Measurements from ENCODE around the gene FCF1. TPM values are rescaled to one million over a fixed set of nuclear protein-coding genes. Genes with fewer than 3 reads are reported as not detected.
A peak's percentile ranks its signal among the peaks of the same experiment; 100 is the strongest.
"Not testable (repeated sequence)": the region's sequence is repeated elsewhere in the genome, so short reads cannot be mapped to it uniquely, and the experiment has no call there.

The FCF1 gene
- total and polyA plus RNA-seq, 2 donors = 38.0 to 38.3 TPM

DNA sequence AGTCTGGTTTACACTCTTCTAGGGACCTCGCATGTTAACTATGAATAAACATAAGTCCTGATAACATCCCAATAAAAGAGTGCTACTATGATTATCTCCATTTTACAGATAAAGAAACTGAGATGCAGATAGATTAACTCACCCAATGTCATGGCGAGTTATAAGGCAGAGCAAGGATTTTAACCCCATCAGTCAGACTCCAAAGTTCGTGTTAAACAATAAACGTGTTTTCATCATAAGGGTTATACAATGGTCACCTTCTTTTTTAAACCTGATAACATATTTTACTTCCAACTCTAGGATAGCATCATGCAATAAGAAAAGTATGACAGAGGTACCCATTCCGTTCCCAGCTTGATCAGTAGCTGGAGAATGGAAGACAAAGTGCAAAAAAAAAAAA, 1.3 kb upstream of the FCF1 start:
- WGBS = 68% methylated on average over 5 of the region's 5 CpGs
- no peak overlapping the region for H3K4me3 ChIP-seq (ENCODE audit: low read depth, low read length)

DNA sequence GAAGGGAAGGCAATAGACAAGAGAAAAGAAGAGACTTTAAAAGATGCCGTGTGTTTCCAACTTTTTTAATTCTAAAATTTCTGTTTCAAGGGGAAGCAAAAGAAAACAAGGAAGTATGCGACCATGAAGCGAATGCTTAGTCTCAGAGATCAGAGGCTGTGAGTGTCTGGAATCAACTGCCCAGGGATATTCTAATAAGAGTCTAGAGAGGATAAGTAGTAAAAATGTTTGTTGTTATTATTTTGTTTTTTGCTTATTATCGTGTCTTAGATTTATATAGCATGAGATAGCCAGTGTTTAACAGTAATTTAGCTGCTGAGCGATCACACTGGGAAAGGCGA, 421 bp downstream of the FCF1 start:
- Histone ChIP-seq H3K36me3 (ENCODE audit: insufficient read depth) (peaks cover 6% of the 10 kb centered on the region), H3K4me3 (ENCODE audit: low read depth, low read length) (peak overlapping the region; percentile 70), H3K4me1 (ENCODE audit: insufficient read depth) (peaks cover 2% of the 10 kb centered on the region), H3K27ac (ENCODE audit: low read depth) (peak overlapping the region; percentile 61)
- WGBS = 12% methylated on average over 6 of the region's 6 CpGs
- DNase-seq (ENCODE audit: extremely low spot score) = no peak

More for the DNA sequence above, 1.3 kb upstream of the FCF1 start:
- Histone ChIP-seq H3K27ac (ENCODE audit: low read depth) (no peak overlapping the region), H3K36me3 (ENCODE audit: insufficient read depth) (no peaks in the 10 kb centered on the region), H3K4me1 (ENCODE audit: insufficient read depth) (peaks cover 2% of the 10 kb centered on the region)
- DNase-seq (ENCODE audit: extremely low spot score) = no peak

DNA sequence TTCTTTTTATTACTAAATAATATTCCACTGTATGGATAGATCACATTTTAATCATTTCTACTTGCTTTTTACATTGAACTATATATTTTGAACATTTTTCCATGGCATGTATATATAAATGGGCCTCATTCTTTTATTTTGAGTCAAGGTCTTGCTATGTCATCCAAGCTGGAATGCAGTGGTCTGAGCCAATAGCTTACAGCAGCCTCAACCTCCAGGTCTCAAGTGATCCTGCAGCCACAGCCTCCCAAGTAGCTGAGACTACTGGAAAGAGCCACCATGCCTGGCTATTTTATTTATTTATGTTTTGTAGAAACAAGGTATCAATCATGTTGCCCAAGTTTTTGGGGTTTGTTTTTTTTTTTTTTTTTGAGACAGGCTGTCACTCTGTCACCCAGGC, 7.6 kb downstream of the FCF1 start:
- no peaks in the 10 kb centered on the region for H3K4me1 ChIP-seq (ENCODE audit: insufficient read depth)
- H3K27ac ChIP-seq (ENCODE audit: low read depth) = no peak overlapping the region
- no peak overlapping the region for H3K4me3 ChIP-seq (ENCODE audit: low read depth, low read length)
- H3K36me3 ChIP-seq (ENCODE audit: insufficient read depth) = peaks cover 9% of the 10 kb centered on the region
- no peak for DNase-seq (ENCODE audit: extremely low spot score)

DNA sequence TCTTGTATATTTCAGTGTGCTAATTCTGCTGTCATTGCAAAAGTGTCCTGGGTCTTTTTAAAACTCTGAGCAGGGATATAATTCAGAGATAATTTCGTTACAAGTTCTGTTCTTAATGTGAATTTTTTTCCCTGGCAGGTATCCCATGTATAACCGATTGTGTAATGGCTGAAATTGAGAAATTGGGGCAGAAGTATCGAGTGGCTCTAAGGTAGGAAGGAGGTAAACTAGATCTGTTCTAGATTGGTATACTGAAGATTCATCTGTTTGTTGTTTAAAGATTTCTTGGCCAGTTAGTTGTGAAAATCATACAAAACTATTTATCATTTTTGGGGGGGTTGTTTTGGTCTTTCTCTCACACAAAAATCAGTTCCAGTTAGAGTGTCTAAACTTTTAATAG, 10.2 kb downstream of the FCF1 start:
- no peak overlapping the region for H3K27ac ChIP-seq (ENCODE audit: low read depth)
- no peak for DNase-seq (ENCODE audit: extremely low spot score)
- H3K36me3 ChIP-seq (ENCODE audit: insufficient read depth) = peaks cover 2% of the 10 kb centered on the region
- no peak overlapping the region for H3K4me3 ChIP-seq (ENCODE audit: low read depth, low read length)
- H3K4me1 ChIP-seq (ENCODE audit: insufficient read depth) = no peaks in the 10 kb centered on the region
- 92% methylated on average over 3 of the region's 3 CpGs for WGBS

DNA sequence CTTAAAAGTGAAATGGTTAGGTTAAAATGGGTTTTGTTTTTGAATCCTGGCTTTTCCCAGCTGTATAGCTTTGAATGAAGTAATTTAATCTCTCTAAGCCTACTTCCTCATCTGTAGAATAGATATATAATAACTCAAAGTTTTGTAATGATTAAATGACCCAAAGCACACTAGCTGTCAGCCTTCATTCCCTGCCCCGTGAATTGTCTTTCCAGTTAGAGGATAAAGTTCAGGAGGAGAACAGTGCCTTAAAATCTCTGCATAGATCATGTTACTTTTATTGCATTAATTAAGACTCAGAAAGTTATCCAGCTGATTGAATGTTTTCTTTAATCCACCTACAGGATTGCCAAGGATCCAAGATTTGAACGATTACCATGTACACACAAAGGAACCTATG, 19.4 kb downstream of the FCF1 start:
- Histone ChIP-seq H3K4me3 (ENCODE audit: low read depth, low read length) (no peak overlapping the region), H3K4me1 (ENCODE audit: insufficient read depth) (no peaks in the 10 kb centered on the region), H3K27ac (ENCODE audit: low read depth) (no peak overlapping the region), H3K36me3 (ENCODE audit: insufficient read depth) (peaks cover 5% of the 10 kb centered on the region)
- 84% methylated on average over 2 of the region's 2 CpGs for WGBS
- DNase-seq (ENCODE audit: extremely low spot score) = no peak

DNA sequence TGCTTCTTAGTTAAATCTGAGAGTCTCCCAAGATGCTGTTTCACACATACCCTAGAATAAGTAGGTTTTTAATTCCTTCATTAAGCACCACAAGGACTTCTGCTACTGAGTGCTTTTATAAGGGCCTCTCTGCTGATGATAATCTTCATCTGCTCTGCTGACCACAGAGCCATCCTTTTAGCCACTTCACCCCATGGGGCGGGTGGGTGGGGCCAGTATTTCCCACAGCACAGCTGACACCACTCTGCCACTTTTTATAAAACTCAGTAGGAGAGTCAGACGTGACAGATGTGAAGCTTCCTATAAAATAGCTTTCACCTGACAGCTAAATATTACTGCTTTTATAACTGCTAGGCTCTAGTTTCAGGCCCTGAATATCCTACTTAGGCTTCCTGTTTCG, 20.3 kb downstream of the FCF1 start:
- H3K4me3 ChIP-seq (ENCODE audit: low read depth, low read length) = no peak overlapping the region
- H3K27ac ChIP-seq (ENCODE audit: low read depth) = no peak overlapping the region
- no peak for DNase-seq (ENCODE audit: extremely low spot score)
- WGBS = 75% methylated on average over 3 of the region's 3 CpGs
- H3K4me1 ChIP-seq (ENCODE audit: insufficient read depth) = no peaks in the 10 kb centered on the region
- H3K36me3 ChIP-seq (ENCODE audit: insufficient read depth) = peaks cover 5% of the 10 kb centered on the region

DNA sequence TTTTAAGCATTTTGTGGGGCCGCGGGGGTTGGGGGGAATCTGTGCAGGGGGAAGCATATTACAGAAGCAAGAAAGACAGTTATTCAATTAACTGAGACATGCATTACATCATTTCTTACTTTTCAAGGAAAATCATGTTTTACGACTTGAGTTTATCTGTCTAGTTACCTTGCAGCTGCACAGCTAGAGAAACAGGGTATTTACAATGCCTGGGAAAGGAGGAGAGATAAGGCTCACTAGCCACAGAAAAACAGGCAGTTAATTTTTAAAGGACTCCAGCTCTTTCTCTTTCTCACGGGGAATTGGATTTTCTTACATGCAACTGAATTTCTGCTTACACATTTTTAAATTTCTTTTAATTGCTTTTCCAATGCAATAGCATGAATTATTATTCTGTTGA, 22.2 kb downstream of the FCF1 start:
- Histone ChIP-seq H3K4me1 (ENCODE audit: insufficient read depth) (no peaks in the 10 kb centered on the region), H3K36me3 (ENCODE audit: insufficient read depth) (peaks cover 5% of the 10 kb centered on the region), H3K4me3 (ENCODE audit: low read depth, low read length) (no peak overlapping the region), H3K27ac (ENCODE audit: low read depth) (no peak overlapping the region)
- no peak for DNase-seq (ENCODE audit: extremely low spot score)
- 75% methylated on average over 4 of the region's 4 CpGs for WGBS

DNA sequence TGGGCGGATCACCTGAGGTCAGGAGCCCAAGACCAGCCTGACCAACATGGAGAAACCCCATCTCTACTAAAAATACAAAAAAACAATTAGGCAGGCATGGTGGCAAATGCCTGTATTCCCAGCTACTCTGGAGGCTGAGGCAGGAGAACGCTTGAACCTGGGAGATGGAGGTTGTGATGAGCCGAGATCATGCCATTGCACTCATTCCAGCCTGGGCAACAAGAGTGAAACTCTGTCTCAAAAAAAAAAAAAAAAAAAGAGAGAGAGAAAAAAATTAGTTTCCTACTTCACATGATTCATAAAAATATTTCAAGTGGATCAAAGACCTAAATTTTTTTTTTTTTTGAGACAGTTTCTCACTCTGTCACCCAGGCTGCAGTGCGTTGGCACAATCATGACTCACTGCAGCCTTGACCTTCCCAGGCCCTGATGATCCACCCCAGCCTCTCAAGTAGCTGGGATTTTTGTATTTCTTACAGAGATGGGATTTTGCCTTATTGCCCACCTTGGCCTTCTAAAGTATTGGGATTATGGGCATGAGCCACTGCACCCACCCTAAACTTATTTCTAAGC, 24.9 kb downstream of the FCF1 start:
- Histone ChIP-seq H3K4me3 (ENCODE audit: low read depth, low read length) (no peak overlapping the region), H3K27ac (ENCODE audit: low read depth) (no peak overlapping the region), H3K36me3 (ENCODE audit: insufficient read depth) (peaks cover 5% of the 10 kb centered on the region), H3K4me1 (ENCODE audit: insufficient read depth) (no peaks in the 10 kb centered on the region)
- DNase-seq (ENCODE audit: extremely low spot score) = no peak
- WGBS = 97% methylated on average over 4 of the region's 4 CpGs

DNA sequence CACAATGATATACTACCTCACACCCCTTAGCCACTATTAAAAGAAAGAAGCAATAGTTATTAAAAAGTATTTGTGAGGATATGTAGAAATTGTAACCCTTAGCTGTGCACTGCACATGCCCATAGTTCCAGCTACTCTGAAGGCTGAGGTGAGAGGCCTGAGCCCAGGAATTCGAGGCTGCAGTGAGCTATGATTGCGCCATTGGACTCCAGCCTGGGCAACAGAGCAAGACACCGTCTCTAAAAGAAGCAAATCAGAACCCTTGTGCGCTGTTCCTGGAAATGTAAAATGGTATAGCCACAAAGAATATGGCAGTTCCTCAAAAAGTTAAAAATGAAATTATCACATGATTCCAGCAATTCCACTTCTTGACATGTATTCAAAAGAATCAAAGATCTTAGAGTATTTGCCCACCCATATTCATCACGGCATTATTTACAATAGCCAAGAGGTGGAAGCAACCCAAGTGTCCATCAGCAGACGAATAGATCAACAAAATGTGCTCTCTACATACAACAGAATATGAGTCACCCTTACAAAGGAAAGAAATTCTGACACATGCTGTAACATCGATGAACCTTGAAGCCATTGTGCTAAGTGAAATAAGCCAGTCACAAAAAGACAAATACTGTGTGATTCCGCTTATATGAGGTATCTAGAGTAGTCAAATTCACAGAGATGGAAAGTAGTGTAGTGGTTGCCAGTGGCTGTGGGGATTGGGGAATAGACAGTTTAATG, 26.5 kb downstream of the FCF1 start:
- peaks cover 5% of the 10 kb centered on the region for H3K36me3 ChIP-seq (ENCODE audit: insufficient read depth)
- no peak for DNase-seq (ENCODE audit: extremely low spot score)
- 95% methylated on average over 8 of the region's 8 CpGs for WGBS

DNA sequence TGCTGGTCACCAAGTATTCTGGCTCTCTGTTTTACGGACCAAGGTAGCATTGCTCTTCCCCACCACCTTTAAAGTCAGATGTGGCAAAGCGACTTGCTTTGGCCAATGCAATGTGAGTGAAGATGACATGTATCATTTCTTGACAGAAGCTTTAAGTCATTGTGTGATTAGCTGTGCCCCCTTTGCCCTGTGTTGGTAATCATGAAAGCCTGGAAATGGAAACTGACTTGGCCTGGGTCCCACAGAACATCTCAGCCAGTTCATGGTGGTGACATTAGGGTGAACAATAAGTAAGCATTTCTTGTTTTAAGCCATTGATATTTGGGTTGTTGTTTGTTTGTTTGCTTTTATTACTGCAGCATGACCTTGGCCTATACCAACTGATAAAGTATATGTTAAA, 34.3 kb downstream of the FCF1 start:
- no peak for DNase-seq (ENCODE audit: extremely low spot score)
- H3K36me3 ChIP-seq (ENCODE audit: insufficient read depth) = no peaks in the 10 kb centered on the region
- H3K4me1 ChIP-seq (ENCODE audit: insufficient read depth) = no peaks in the 10 kb centered on the region
- H3K4me3 ChIP-seq (ENCODE audit: low read depth, low read length) = no peak overlapping the region
- 81% methylated on average over 2 of the region's 2 CpGs for WGBS
- no peak overlapping the region for H3K27ac ChIP-seq (ENCODE audit: low read depth)

More for the DNA sequence above, 26.5 kb downstream of the FCF1 start:
- no peaks in the 10 kb centered on the region for H3K4me1 ChIP-seq (ENCODE audit: insufficient read depth)
- H3K4me3 ChIP-seq (ENCODE audit: low read depth, low read length) = no peak overlapping the region
- H3K27ac ChIP-seq (ENCODE audit: low read depth) = no peak overlapping the region

DNA sequence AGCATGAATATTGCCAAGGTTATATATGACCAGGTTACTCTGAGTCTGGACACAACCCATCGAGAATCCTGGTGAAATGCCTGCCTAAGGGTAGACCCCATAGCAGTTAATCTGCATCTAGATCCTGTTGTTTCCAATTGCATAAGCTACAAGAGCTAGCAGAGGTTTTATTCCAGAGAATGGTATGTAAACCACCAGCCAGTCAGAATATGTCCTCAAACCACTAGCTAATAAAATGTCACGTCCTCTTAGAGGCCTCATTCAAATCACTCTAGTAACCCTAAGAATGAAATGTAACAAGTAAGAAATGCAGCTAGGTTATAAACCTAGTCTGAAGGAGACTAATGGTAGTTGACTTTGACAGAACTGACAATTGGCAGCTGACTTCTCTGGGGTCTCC, 41.2 kb downstream of the FCF1 start:
- WGBS = 70% methylated on average over 2 of the region's 2 CpGs

DNA sequence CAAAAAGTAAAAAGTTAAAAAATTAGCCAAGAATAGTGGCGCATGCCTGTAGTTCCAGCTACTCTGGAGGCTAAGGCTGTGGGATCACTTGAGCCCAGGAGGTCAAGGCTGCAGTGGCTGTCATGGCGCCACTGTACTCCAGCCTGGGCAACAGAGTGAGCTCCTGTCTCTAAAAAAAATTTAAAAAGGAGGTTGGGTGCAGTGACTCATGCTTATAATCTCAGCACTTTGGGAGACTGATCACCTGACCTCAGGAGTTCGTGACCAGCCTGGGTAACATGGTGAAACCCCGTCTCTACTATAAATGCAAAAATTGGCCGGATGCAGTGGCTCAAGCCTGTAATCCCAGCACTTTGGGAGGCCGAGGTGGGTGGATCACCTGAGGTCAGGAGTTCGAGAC, 42.0 kb downstream of the FCF1 start:
- no peak for DNase-seq (ENCODE audit: extremely low spot score)
- H3K4me3 ChIP-seq (ENCODE audit: low read depth, low read length) = no peak overlapping the region
- no peak overlapping the region for H3K27ac ChIP-seq (ENCODE audit: low read depth)
- no peaks in the 10 kb centered on the region for H3K36me3 ChIP-seq (ENCODE audit: insufficient read depth)
- no peaks in the 10 kb centered on the region for H3K4me1 ChIP-seq (ENCODE audit: insufficient read depth)
- 88% methylated on average over 7 of the region's 7 CpGs for WGBS

More for the DNA sequence above, 41.2 kb downstream of the FCF1 start:
- H3K27ac ChIP-seq (ENCODE audit: low read depth) = no peak overlapping the region
- no peaks in the 10 kb centered on the region for H3K4me1 ChIP-seq (ENCODE audit: insufficient read depth)
- no peaks in the 10 kb centered on the region for H3K36me3 ChIP-seq (ENCODE audit: insufficient read depth)
- no peak for DNase-seq (ENCODE audit: extremely low spot score)
- no peak overlapping the region for H3K4me3 ChIP-seq (ENCODE audit: low read depth, low read length)

DNA sequence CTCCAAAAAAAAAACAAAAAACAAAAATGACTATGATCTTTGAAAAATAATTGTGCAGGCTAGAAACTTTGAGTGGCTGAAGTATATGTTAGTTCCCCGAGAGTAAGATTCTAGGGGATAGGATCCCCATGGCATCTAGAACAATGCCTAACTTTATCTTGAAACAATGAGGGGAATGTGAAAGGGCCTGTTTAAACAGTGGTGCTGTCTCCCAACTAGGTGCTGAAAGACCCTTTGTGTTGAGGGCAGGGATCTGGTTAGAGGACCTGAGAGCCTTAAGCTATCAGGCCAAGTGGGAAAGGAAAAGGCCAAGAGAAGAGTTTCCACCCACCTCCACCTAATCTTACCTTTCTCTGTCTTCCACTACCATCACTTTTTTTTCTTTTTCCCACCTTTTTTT, 43.4 kb downstream of the FCF1 start:
- WGBS = 77% methylated on average over 1 of the region's 1 CpG

DNA sequence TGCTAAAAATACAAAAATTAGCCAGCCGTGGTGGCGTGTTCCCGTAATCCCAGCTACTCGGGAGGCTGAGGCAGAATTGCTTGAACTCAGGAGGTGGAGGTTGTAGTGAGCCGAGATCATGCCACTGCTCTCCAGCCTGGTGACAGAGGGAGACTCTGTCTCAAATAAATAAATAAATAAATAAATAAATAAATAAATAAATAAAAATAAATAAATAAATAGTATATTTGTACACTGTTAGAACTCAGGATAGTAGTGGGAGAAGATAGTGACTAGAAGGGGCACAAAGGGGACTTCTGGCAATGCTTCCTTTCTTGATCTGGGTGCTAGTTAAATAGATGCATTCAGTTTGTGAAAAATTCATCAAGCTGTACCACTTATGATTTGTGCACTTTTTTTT, 45.6 kb downstream of the FCF1 start:
- not testable (repeated sequence) for H3K4me3 ChIP-seq (ENCODE audit: low read depth, low read length)
- 89% methylated on average over 5 of the region's 5 CpGs for WGBS

More for the DNA sequence above, 43.4 kb downstream of the FCF1 start:
- no peak for DNase-seq (ENCODE audit: extremely low spot score)
- no peaks in the 10 kb centered on the region for H3K4me1 ChIP-seq (ENCODE audit: insufficient read depth)
- H3K4me3 ChIP-seq (ENCODE audit: low read depth, low read length) = no peak overlapping the region
- no peak overlapping the region for H3K27ac ChIP-seq (ENCODE audit: low read depth)
- no peaks in the 10 kb centered on the region for H3K36me3 ChIP-seq (ENCODE audit: insufficient read depth)

More for the DNA sequence above, 45.6 kb downstream of the FCF1 start:
- H3K4me1 ChIP-seq (ENCODE audit: insufficient read depth); DNase-seq (ENCODE audit: extremely low spot score); H3K36me3 ChIP-seq (ENCODE audit: insufficient read depth); H3K27ac ChIP-seq (ENCODE audit: low read depth): not testable (repeated sequence)
